ENCODE results near the gene HHIPL1.
A peak's percentile ranks its signal among the peaks of the same experiment; 100 is the strongest.

Gene HHIPL1

DNA sequence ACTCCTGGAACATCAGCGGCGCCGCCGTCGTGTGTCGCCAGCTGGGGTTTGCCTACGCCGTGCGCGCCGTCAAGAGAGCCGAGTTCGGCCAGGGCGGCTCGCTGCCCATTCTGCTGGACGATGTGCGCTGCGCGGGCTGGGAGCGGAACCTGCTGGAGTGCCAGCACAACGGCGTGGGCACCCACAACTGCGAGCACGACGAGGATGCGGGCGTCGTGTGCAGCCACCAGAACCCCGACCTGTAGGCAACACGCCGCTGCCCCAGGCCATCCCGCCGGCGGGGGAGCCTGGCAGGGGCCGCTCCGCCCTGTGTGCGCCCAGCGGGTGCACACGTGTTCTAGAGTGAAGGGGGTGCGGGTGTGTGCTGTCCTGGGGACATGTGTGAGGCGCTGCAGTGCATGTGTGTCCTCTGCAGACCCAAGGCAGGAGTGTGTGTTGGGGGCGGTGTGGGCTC is 30.5 kb downstream of the HHIPL1 start:
- DNase-seq (ENCODE audit: low read depth) = no peak

DNA sequence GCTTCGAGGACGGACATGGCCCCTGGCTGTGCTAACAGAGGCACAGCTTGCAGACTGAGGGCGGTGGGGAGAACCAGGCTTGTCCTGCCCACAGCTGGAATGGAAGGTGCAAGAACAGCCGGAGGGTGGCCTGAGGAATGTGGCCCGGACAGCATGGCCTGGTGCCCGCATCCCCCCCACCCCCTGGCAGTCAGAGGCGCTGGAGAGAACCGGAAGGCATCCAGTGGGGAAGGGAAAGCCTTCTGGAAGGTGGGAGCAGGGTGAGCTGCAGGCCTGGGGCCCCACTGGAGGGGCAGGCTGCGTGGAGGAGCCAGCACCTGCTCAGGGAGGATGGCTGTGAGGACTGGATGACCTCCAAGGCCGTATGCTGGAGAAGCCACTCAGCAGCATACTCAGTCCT is 31.0 kb downstream of the HHIPL1 start:
- DNase-seq (ENCODE audit: low read depth) = no peak

DNA sequence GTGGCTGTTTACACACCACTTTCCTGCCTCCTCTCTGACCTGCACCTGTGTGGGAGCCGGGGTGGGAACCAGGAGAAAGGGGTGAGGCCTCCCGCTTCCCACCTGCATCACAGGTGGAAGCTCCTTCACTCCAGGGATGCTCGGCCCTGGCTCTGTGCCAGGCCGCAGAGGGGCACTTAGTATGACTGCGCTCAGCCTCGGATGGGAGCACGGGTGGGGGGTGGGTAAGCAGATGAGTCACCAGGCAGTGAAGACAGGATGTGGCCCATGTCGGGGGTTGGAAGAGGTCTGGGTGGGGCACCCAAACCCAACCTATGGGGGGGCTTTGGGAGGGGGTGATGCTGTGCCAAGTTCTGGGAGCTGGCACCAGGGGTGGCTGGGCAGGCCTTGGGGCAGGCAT is 31.7 kb downstream of the HHIPL1 start:
- DNase-seq (ENCODE audit: low read depth) = no peak

DNA sequence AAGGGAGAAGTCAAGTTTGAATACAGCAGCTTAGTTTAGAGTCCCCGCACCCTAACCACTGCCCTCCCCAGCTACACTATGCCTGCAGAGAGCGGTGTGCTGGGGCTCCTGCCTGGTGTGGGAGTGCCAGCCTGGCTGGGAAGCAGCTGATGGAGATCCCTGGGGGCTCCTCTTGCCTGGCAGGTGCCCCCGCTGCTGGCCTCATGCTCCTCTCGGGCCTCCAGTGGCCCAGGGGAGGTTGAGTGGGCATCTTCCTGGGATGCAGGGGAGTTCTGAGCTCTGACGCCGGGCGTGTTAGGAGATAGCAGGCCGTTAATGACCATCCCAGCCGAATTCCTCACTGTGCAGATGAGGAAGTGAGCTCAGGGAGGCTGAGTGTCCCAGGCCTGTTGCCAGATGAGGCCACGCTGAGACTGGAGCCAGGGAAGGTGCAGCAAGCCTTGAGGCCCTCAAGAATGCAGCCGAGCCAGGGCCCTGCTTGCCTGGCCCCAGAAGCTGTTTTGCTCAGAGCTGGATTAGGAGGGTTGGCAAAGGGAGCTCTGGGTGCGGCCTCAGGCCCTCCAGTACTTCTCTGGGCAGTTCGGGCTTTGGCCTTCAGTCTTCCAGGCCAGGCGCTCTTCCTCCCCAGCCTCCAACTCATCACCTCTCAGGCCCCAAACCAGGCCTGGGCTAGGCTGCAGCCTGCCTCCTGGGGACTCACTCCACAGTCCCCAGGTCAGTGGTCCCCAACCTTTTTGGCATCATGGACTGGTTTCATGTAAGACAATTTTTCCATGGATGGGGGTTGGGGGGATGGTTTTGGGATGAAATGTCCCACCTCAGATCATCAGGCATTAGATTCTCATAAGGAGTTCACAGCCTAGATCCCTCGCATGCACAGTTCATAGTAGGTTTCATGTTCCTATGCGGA is 32.6 kb downstream of the HHIPL1 start:
- no peak for DNase-seq (ENCODE audit: low read depth)

DNA sequence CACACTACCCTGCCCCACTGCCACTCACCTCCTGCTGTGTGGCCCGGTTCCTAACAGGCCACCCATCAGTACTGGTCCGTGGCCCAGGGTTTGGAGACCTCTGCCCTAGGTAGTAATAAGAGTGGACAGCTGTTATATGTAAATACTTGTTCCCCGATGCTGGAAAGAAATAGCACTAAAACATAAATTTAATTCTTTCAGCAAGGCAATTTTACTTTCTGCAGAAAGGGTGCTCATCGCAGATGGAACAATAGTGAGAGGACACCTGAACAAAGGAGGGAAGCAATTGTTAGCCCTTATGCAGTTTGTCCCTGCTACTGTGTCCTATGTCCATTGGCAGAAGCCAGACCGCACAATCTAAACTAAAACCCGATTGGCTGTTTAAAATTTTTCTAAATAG is 33.3 kb downstream of the HHIPL1 start:
- no peak for DNase-seq (ENCODE audit: low read depth)

DNA sequence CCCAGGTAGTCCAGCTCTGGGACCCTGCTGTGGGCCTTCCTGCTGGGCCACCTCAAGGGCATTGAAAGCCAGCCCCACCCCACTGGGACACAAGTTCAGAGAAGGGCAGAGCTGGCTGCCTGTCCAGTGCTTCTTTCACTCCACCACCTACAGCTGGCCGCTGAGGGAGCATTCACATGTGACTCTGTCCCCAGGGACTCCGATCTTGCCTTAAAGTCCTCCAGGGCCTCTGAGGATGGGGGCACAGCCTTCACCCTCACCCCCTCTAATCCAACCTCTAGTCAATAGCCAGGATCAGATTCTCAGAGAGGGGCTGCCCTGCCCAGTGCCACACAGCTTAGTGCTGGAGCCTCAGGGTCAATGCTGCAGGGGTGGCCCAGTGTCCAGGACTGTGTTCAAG is 34.2 kb downstream of the HHIPL1 start:
- DNase-seq (ENCODE audit: low read depth) = no peak

DNA sequence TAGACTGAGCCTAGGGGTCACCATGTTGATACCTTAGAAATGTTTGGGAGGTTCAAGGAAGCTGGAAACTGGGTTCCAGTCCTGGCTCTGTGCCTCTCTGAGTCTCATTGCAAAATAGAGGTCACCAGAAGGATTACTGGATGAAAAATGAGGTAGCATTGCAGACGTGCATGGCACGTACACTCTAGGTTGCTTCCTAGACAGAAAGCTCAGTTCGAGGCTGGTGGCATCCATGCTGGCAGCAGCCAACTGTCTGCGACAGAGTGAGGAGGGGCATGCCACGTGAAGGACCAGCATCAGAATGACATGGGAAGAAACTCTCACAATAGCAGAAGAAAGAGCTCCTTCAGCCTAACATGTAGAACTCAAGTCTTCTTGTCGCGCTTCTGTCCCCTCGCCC is 34.6 kb downstream of the HHIPL1 start:
- no peak for DNase-seq (ENCODE audit: low read depth)

DNA sequence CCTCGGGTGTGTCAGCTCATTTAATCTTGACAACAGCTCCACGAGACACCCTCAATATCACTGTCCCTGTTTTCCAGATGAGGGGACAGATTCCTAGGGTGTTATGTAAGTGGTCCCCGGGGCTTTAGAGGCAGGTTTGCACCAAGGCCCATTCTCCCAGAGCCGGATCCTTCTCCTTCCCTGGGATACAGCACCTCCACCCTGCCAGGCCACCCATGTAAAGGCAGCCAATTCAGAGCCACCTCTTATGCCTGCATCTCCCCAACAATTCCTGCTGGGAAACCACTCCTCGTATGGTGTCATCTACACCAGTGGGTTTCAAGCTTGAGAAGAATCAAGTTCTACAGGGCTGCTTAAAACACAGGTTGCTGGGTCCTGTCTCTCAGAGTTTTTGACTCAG is 35.1 kb downstream of the HHIPL1 start:
- DNase-seq (ENCODE audit: low read depth) = no peak

DNA sequence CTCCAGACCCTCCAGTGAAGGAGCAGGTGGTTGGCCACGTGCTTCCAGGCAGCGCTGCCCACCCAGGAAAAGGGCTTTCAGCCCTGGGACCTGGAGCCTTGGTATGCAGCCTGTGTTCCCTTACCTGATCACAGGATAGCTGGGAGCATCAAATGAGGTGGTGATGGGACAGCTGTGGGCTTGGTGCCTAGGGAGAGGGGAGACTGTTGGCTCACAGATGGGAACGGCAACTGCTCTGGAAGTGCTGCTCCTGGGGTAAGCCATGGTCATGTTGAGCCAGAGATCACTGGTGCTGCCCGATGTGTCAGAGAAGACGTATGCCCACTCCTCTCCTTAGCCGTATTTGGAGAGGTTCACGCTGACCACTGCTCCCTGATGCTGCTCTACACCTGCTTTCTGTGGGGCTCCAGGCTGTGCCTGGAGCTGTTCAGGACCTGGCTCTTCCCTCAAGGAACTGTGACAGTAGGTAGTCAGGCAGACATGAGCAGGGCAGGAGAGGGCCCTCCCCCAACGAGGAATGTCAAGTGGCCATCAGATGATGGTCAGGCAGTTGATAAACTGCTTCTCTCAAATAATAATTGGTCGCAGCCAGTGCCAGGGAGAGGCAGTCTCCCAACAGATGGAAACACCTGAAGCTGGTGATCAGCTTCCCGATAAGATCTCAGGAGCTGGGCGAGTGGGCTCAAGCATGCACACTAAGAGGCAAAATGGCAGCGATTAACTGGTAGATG is 36.3 kb downstream of the HHIPL1 start:
- no peak for DNase-seq (ENCODE audit: low read depth)

DNA sequence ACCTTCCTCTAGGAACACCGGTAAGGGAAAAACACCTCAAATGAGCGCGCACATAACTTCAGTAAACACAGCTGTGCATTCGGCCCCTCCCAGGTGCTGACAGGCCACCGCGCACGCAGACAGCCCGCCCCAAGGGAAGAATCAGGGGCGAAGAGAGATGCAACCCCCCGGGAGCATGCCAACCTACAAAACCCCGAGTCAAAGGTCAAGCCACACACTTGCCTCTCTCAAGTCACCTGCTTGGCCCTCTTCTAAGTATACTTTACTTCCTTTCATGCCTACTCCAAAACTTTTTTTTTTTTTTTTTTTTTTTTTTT is 36.9 kb downstream of the HHIPL1 start:
- no peak for DNase-seq (ENCODE audit: low read depth)

DNA sequence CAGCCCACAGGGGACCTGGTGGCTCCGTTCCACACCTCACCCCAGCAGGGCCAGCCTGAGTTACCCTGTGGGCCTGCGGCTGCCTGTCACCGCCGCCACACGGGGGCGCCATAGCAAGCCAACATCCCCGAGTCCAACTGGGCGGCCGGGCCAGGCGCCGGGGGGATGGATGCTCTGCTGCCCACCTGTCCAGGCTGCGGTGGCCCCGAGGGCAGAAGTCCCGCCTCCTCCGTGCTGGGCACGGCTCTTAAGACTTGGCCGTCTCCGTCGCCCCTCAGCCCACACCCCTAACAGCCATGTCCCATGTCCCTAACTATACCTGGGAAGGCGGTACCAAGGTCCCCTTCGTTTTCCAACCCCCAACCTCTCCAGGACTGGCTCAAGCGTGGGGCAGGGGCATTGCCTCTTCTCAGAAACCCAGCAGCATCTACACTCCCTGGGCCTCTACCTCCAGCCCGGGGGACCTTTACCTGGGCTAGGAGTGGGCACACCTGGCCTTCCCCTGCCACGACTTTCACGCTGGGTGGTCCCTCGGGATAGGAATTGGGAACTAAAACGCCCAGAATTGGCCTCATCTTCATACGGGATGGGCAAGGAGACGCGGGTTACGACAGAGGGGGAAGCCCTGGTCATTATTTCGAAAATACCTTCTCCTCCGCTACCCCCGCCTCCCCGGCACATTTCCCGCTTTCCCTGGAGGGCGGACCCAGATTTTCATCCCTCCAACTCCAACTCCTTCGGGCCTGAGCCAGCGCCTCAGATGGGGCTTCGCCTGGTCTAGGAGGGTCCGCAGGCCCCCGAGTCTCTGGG is 38.1 kb downstream of the HHIPL1 start:
- peak; percentile 28 for DNase-seq (ENCODE audit: low read depth)

DNA sequence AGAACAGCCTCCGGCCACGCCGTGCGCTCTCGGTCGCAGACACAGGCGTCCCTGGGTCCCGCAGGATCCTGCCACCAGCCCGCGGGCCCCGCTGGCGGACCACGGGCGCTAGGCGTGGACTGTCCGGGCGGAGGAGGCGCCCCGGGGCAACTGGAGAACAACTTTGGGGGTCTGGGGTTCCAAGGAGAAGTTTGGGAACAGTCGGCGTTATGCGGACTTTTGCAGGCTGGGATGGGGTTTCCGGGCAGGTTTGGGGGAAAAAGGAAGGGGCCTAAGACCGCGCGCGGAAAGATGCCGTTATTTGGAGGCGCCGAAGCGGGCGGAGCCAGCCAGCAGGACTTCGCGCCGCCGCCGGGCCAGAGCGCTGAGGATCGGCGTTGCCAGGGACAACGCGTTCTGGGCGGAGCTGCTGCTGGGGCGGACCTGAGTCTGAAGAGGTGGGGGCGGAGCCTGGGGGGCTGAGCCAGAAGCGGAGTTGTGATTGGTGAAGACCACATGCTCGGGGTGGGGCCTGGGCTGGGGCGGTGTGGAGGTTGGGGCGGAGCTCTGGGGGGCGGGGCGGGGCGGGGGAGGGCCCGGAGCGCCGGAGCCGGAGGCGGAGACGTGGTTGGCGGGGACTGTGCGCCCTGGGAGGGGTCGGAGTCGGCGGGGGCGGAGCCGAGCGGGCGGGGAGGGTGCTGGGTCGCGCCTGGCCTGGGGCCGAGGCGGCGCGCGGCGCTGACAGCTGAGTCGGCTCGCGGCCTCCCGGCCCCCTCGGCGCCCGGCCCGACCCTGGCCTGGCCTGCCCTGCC is 38.9 kb downstream of the HHIPL1 start, which contains the start of gene CYP46A1:
Gene CYP46A1, plus strand, starts transcription at position 680 of the 791 bp plus-strand sequence. CDS start 120 bp downstream, outside the sequence.
- peak; percentile 100 for DNase-seq (ENCODE audit: low read depth)

DNA sequence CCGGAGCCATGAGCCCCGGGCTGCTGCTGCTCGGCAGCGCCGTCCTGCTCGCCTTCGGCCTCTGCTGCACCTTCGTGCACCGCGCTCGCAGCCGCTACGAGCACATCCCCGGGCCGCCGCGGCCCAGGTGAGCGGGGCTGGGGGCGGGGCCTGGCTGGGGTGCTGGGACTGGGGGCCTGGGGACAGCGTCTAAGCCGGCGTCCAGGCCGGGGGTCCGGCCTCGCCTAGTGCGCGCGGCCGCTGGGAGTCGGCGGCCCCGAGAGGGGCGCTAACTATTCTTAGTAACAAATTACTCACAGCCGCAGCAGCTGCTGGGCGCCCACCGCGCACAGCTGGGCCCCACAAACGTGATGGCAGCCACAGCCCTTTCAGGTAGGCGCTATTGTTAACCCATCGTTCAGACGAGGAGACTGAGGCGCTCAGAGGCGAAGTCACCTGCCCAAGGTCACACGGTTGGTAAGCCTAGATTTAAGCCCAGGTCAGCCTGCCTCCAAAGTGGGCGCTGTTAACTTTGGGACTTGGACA is 39.5 kb downstream of the HHIPL1 start:
- DNase-seq (ENCODE audit: low read depth) = no peak

DNA sequence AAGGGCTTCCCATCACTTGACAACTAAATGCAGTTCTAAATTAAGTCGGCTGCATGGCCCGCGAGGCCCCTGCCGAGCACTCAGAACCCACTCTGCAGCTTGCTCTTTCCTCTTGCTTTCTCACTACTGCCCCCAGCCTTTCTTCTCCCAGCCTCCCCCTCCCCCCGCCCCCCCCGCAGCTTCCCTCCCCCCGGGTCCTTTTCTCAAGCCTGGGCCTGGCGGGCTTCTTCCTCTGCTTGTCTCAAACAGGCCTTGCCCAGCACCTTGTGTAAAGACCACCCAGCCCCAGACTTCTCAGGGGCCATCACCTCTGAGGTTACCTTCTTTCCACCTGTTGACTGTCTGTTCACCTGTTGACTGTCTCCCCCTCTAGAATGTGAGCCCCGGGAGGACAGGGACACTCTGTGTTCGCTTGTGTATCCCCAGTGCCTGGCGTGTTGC is 40.2 kb downstream of the HHIPL1 start:
- DNase-seq (ENCODE audit: low read depth) = no peak

DNA sequence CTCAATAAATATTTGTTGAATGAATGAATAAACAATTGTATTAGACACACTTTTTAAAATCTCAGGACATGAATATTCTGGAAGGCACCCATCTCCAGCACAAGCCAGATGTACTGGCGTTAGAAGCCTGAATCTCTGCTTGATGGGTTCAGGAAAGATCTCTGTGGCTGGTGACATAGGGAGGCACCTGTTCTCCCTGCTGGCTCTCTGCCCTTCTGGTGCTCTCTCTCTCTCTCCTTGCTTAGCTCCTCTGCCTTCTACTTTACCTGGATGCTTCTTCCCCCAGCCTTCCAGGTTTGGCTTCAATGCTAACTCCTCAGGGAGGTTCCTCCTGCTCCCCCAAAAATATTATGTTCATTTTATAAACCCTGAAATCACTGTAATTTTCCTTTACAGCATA is 40.7 kb downstream of the HHIPL1 start:
- DNase-seq (ENCODE audit: low read depth) = no peak

DNA sequence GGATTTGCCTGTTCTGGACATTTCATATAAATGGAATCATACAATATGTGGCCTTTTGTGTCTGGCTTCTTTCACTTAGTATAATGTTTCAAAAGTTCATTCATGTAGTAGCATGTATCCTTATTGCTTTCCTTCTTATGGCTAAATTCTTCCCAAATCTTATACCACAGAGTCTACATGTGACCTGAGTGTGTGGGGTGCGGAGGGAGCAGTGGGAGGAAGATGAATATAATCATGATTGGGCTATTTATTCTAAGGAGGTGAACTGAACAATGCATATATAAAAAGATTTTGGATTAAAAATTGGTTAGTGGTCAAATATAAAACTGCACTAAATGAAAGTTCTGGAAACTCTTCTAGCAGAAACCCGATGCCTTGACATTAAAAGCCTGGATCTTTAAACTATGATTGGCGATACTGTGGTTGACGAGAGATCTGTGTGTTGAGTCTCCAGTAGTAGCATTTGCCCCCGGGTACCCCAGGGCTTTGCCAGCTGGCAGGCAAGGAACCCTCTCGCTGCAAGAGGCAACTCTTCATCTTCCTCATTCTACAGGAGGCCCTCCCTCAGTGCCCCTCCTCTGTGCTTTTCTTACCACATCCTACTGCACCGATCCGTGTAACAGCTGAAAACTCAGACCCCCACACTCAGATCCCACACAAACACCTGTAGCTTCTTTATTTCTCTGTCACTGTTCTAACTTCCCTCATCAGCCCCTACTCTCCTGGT is 41.8 kb downstream of the HHIPL1 start:
- no peak for DNase-seq (ENCODE audit: low read depth)

DNA sequence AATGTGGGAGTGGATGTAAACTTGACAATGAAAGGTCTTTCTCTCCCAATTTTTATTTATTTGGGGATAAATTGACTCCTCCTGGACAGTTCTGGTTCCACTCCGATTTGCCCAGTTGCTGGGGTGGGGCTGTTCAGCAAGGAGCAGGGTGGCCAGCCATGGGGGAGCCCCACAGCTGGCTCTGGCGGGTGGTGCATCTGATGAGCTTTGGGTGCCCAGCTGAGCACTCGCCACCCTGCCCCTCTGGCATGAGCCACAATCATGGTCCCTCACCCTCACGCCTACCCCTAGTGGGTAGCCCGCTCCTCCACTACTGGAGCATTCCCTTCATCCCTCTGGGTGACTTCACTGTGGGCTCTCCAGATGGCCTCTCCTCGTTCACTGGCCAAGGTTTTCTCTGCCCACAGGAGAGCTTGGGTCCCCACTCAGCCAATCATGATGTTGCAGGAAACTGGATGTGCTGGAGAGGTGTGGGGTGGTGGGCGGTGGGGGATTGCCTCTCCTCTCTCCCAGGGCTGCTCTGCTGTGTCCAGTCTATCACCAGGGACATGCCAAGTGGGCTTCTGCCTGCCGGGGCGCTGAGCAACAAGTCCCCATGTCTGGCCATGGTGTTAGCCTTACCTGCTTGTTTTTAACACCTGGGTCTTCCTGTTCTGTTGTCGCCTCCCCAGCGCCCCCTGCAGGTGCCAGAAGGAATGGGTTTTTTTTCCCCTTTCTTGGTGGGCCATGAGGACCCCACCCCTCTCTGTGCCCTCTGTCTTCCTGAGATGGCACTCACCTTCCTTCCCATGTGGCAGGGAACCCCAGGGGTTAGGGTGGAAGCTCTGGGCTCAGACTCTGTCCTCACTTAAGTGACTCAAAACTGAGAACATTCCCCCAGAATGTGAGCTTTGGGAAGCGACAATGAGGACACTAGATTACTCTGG is 42.6 kb downstream of the HHIPL1 start:
- no peak for DNase-seq (ENCODE audit: low read depth)

DNA sequence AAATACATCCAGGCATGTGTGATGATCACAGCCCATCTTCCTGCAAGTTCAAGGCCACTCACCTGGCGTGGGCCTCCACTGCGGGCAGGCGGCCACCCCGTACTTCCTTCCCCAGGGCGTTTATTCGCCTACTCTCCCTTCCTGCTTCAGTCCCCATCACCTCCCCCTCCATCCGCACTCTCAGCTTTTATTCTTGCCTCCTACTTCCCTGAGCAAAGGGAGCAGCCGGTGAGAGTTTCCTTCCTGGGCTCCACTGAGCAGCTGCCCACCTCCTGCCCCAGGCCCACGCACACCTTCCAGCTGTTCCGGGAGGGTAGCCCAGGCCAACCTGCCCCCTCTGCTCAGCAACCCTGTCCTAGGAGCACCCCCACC is 43.3 kb downstream of the HHIPL1 start:
- DNase-seq (ENCODE audit: low read depth) = no peak

DNA sequence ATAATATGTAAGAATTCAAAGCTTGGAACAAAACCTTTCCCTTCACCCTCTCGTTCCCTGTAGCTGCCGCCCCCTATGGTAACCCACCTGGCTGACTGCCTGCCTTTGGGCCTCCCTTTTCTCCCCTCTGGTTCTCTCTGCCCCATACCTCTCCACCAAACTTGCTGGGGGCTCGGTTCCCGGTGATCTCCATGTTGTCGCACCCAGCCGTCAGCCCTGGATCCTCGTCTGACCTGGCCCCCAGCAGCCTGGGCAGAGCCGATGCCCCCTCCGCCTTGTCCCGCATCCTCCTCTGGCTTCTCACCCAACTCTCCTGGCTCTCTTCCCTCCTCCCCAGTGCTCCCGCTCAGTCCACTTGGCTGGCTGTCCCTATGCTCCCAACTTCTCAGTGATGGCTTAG is 43.7 kb downstream of the HHIPL1 start:
- DNase-seq (ENCODE audit: low read depth) = no peak
